CD4-positive, alpha-beta T cell treated with Interferon alpha-2 for 1 hour (primary cell): ENCODE data around the gene ILDR2.
A peak's percentile ranks its signal among the peaks of the same experiment; 100 is the strongest.

Source experiments
- DNase-seq, 2 donors: peaks; one replicate each; pipeline ENCODE4 v3.0.0-alpha.2; 2020 to 2022

The ILDR2 gene

GRCh38 chr1:166975361-166976129 is at the start of gene ILDR2:
TSS of gene ILDR2 (minus strand) at chr1:166975540. CDS start at chr1:166975268, 272 bp downstream.
- peak; percentile 52 to 53 for DNase-seq

- no peak for DNase-seq
Observed at GRCh38 chr1:167022384-167022783, 47.0 kb upstream of the ILDR2 start.

GRCh38 chr1:167016100-167016750 is 40.9 kb upstream of the ILDR2 start:
- no peak for DNase-seq

GRCh38 chr1:167013108-167013929 is 38.0 kb upstream of the ILDR2 start:
- DNase-seq, result no peak

GRCh38 chr1:167012570-167012969 is 37.2 kb upstream of the ILDR2 start:
- DNase-seq, result no peak

GRCh38 chr1:167011560-167012191 is 36.3 kb upstream of the ILDR2 start:
- DNase-seq, result no peak

- DNase-seq, result no peak
Observed at GRCh38 chr1:167003711-167004110, 28.4 kb upstream of the ILDR2 start.

GRCh38 chr1:167002354-167002753 is 27.0 kb upstream of the ILDR2 start:
- DNase-seq, result no peak

- no peak for DNase-seq
Observed at GRCh38 chr1:167000546-167000945, 25.2 kb upstream of the ILDR2 start.

GRCh38 chr1:166999500-167000055 is 24.2 kb upstream of the ILDR2 start:
- no peak for DNase-seq

- DNase-seq, result no peak
Observed at GRCh38 chr1:166999075-166999474, 23.7 kb upstream of the ILDR2 start.

- no peak for DNase-seq
Observed at GRCh38 chr1:166988974-166989515, 13.7 kb upstream of the ILDR2 start, which contains the start of gene MAEL. TSS of gene MAEL (plus strand) at chr1:166989280. CDS start at chr1:166989353, 73 bp downstream.

GRCh38 chr1:166981589-166981988 is 6.2 kb upstream of the ILDR2 start:
- no peak for DNase-seq

- no peak for DNase-seq
Observed at GRCh38 chr1:166980818-166981217, 5.5 kb upstream of the ILDR2 start.

- DNase-seq, result no peak
Observed at GRCh38 chr1:166980383-166980782, 5.0 kb upstream of the ILDR2 start.

- no peak for DNase-seq
Observed at GRCh38 chr1:166978821-166979220, 3.5 kb upstream of the ILDR2 start.

GRCh38 chr1:166977951-166978350 is 2.6 kb upstream of the ILDR2 start:
- DNase-seq, result no peak

GRCh38 chr1:166974647-166975345 is 544 bp downstream of the ILDR2 start:
- DNase-seq, result peak in 1 of 2 donors; percentile 19

GRCh38 chr1:166972826-166973225 is 2.5 kb downstream of the ILDR2 start:
- no peak for DNase-seq

- DNase-seq, result no peak
Observed at GRCh38 chr1:166972193-166972592, 3.1 kb downstream of the ILDR2 start.

- DNase-seq, result no peak
Observed at GRCh38 chr1:166971252-166971651, 4.1 kb downstream of the ILDR2 start.
